HEK293T (cell line): ENCODE measurements around the gene KRTAP6-3.

Experiments
- BHLHE40 ChIP-seq: fragments of 450-650 bp; IDR thresholded peaks from 2 replicates; pipeline ENCODE4 v1.6.1; 2016; ENCODE audit warnings: mild to moderate bottlenecking, moderate library complexity, borderline replicate concordance
- SP1 ChIP-seq: fragments of 450-650 bp; IDR thresholded peaks from 2 replicates; pipeline ENCODE4 v1.6.1; 2017
- TARDBP ChIP-seq: fragments of 450-650 bp; IDR thresholded peaks from 2 replicates; pipeline ENCODE4 v1.6.1; 2016

DNA sequence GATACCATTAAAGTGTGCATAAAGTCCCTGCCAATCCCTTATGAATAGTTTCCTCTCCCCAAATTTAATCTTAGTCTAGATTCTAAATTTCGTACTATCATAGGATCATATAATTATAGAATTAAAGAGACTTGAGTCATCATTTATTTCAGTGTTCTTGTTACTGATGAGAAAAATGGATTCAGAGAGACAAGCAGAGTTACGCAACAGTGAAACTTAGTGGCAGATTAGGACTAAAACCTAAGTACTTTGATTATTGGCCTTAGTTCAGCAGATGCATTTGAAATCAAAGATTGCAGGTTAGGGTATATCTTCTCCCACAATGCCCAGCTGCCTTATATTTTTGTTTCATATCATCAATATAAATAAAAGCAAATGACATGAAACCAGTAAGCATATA lies 30.3 kb upstream of the KRTAP6-3 start:
- no peak for TF ChIP-seq TARDBP
- no peak for TF ChIP-seq BHLHE40
- no peak for TF ChIP-seq SP1
